ENCODE results near the gene STARD7.
"Not testable (repeated sequence)": the region's sequence is repeated elsewhere in the genome, so short reads cannot be mapped to it uniquely, and the experiment has no call there.

Gene STARD7

DNA sequence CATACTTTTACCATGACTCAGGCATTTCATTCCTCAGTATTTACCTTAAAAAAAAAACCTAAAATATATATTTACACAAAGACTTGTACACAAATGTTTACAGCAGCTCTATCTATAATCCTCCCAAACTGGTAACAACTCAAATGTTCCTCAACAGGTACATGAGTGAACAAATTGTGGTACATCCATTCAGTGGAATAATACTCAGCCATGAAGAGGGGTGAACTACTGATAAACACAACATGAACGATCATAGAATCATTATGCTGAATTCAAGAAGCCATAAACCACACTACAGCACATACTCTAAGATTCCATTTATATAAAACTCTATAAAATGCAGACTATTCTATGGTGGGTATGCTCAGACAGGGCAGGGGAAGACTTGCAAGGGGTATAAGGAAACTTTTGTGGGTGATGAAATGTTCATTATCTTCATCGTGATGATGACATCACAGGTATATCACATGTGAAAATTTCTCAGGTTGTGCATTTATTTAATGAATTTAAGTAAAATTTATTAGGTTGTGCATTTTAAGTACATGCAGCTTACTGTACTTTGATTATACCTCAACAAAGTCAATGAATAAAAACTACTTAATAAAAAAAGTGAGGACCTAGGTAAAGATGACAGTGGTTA lies 38.6 kb downstream of the STARD7 start:
- no peak for DNase-seq
- intact Hi-C loops (cut with DNase I): loop anchor here (10.0 kb wide), 1 partner anchor 155 kb away; no protein-coding TSS in a partner anchor

DNA sequence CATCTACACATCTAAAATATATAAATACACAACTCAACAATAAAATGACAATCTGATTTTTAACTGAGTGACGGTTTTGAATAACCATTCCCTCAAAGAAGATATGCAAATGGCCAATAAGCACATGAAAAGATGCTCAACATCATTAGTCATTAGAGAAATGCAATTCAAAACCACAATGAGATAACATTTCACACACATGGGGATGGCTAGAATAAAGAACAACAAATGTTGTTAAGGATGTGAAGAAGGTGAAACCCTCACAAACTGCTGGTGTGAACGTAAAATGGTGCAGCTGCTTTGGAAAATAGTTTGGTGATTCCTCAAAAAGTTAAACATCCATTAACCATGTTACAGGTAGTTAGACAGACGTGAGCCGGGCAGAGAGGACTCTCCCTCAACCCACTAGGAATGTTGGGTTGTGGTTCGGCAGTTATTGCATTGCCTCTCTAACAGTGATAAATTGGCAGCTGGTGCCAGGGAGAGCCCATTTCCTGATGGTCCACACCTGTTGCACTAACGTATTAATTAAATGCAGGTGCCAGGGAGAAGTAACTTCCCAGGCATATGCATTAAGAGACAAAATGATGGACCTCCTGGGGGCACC lies 41.1 kb downstream of the STARD7 start:
- intact Hi-C loops (cut with DNase I): no loop called here
- DNase-seq: peak in 1 of 10 donors; percentile 7

DNA sequence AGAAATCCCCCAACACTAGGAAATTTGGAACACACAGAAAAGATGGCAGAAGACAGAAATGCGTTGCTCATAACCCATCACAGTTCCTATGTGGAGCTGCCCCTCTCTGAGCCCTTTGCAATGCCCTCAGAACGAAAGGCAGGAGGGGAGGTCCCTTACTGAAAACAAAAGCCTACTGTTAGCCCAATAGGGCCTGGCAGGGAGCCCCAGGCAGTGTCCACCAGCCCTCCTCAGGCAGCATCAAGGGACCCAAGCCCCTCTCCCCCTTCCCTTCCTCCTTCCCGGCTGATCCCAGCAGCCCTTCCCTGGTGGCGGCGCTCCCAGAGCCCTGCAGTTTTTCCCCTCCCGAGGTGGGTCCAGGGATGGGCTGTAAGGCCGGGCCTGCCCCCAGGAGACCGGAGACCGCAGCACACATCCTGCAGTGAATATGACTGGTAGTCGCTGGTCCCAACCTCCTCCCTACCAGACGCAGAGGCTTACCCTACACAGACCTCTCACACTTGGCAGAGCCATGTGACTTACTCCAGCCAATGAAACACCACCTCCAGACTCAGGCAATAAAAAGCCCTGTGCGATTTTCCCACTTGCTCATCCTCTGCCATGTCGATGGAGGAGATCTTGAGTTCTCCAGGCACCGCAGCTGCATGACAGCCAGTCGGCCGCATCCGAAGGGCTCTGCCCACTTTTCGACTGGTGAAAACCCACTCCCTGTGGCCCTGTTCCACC lies 44.0 kb downstream of the STARD7 start:
- intact Hi-C loops (cut with DNase I): no loop called here
- DNase-seq: peak in 5 of 10 donors; percentile 49 to 94 (median 67)

DNA sequence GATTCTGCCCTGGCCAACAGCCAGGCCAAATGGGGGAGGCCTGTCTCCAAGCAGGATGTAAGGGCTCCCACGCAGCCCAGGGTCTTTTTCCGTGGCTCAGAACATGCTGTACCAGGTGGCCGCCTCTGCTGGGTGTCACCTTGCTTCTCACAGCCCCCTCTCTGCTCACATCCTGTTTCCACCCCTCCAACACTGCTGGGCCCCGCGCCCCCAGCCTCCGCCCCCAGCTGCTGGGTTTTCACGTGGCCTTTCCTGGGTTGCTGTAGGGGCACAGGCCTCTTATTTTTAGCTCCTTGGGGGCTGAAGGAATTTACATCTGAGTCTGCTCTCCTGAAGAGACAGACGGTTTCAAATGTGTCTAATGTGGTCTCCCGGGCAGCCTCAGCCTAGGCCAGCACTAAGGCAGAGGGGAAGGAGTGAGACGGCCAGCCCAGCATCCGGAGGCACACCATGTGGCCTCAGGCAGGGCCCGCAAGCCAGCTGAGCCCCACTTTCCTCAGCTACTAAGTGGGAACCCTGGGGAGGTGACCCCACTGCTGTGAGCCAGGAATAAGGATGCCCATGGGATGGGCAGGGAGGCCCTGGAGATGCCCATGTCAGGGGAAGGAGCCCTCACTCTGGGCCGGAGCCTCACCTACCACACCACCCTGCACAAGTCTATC lies 44.7 kb downstream of the STARD7 start:
- DNase-seq: peak in 2 of 10 donors; percentile 23 to 78
- intact Hi-C loops (cut with DNase I): no loop called here

DNA sequence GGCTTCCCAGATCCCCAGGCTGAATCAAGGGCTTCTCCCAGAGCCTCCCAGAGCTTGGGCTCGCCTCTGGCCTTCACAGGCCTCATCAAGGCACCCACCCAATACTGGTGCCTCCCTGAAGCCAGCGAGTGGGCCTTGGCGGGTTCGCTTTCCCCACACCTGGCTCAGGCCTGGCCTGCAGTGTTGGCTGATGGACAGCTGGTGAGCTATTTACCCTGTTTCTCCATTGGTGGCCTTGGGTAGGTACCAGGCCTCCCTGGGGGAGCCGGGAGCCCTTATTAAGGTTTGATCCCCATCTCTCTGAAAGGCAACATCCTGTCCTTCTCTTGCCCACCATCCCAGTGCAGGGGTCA lies 45.2 kb downstream of the STARD7 start:
- intact Hi-C loops (cut with DNase I): no loop called here
- no peak for DNase-seq

DNA sequence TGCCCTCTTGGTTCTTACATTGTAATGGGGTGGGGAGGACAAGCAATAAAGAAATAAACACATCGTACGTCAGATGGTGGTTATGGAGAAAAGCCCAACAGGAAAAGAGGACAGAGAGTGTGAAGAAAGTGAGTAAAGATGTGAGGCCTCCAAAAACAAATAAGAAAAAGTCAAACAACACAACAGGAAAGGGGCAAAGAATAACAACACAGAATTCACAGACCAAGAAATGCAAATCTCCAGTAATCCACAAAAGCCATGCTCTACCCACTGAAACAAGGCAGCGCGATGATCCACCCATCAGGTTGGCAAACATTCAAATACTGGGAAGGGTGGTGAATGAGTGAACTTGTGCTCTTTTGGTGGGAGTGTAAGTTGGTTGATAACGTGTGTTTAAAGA lies 46.7 kb downstream of the STARD7 start:
- DNase-seq: peak in 1 of 10 donors; percentile 3

DNA sequence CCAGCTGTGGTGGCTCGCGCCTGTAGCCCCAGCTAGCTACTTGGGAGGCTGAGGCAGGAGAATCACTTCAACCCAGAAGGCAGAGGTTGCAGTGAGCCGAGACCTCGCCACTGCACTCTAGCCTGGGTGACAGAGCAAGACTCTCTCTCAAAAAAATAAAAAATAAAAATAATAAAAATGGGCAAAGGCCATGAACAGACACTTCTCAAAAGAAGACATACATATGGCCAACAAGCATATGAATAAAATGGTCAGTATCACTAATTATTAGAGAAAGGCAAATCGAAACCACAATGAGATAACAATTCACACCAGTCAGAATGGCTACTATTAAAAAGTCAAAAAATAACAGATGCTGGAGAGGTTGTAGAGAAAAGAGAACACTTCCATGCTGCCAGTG lies 48.3 kb downstream of the STARD7 start:
- peak in 1 of 10 donors; percentile 9 for DNase-seq
- intact Hi-C loops (cut with DNase I): not testable (repeated sequence)

More for the DNA sequence above, 46.7 kb downstream of the STARD7 start:
- intact Hi-C loops (cut with DNase I): no loop called here

DNA sequence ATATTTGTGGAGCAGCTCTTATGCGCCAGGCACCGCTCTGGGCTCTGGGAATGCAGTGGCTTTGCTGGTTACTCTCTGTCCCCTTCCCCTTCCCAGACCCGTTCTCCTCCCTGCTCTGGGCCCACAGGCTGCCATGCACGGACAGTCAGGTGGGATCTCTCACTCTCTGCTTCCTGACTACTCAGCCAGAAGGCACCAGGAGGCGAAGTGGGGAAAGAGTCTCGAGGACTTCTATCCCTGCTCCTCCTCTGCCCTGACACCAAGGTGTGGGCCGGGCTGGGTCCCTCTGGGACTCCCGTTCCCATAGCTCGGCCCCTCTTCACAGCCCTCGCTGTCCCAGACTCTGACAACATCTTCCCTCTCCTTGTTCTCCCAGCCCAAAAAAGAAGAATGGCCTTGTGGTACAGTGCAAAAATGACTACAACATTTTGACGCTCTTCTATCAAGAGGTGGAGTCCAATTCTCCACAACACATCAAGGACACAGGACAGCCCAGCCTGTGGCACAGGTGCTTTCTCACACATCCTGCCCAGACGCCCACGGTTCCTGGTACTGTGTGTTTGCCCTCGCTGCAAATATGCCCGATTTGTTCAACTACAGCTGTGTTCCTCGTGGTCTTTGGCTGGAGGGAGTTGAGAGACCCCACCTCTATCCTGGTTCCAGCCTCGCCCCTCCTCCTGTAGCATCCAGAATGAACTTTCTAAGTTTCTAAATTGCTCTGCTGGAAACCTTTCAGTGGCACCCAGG lies 49.4 kb downstream of the STARD7 start:
- DNase-seq: peak in 2 of 10 donors; percentile 43 to 72
- intact Hi-C loops (cut with DNase I): no loop called here

DNA sequence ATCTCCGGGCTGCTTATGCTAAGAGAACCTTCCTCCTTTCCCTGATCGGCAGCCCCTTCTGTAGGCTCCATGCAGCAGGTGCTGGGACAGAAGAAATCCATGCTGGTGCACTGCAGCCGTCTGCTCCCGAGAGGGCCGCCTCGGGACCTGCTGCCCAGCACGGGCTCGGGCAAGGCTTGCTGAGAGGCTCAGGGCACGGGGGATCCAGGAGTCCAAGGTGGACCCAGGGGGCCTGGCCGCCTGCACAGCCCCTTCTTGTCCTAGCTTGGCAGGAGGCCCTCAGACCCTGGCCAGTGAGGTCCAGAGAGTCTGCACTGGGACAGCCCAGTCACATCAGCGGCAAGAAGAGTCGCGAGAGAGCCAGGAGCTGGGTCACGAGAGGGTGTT lies 50.1 kb downstream of the STARD7 start:
- DNase-seq: peak in 3 of 10 donors; percentile 62 to 66 (median 63)
- intact Hi-C loops (cut with DNase I): no loop called here

DNA sequence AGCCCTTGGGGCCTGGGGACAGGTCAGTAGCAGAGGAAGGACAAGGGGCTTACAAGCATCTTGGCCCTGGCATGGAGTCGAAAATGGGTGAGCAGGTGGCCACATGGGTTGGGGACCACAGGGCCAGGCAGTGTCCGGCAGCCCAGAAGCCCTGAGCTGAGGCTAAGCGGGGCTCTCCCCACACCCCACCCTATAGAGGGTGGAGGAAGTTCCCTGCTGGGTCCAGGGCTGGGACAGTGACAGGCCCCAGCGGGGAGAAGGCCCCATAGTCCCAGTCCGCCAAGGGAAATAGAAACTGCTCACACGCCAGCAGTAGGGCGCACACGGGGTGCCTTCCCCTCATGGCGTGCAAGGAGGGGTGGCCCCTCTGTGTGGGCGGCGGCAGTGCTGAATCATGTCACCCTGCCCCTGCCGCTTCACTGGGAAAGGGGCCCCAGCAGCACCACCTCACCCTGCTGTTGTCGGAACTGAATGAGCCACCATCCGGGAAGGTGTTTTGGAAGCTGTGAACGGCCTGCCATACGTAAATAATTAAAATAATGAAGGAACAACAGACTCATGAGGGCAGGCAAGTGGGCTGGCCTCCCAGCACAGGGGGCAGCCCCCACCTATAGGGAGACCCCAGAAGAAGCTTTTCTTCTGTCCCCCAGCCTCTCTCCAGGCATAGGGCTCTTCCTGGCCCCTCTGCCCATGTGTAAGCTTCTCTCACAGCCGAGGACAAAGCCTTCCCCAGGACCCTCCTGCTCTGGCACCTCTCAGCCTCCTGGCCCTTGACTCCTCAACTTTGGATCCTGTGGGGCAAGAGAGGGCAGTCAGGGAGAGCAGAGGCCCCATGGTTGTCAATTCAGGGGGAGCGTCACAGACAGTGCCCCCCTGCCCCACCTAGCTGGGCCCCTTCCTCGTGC lies 50.7 kb downstream of the STARD7 start:
- DNase-seq: peak in 3 of 10 donors; percentile 27 to 65 (median 63)
- intact Hi-C loops (cut with DNase I): no loop called here

DNA sequence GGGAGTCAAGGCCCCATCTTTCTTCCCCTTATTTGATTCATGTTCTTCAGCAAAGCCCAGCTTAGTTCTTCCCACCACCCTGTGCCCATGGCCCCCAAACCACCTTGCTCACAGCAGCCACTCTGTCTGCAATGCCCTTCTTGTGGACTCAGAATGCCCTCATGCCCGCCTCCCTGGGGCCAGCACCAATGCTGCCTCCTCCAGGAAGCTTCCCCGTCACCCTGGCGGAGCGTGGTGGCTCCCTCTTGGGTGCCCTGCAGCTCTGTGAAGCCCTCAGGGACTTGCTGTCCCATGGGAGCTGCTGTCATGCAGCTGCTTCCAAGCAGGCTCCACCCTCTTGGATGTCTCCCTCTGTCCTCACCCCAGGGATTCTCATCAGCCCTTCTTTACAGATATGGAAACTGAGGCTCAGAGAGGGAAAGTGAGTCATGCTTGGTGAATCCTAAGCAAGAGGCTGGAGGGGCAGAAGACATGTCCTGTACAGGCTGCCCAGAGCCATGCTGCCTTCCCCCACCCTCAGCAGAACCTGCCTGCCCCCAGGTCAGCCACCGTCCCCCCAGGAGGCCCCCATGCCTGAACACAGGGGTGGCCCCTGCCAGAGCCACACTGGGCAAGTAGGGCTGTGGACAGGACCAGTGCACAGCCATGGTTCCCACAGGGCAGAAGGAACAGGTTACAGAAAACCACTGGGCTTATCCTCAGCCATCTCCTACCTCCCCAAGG lies 51.5 kb downstream of the STARD7 start:
- peak in 3 of 10 donors; percentile 32 to 74 (median 58) for DNase-seq
- intact Hi-C loops (cut with DNase I): no loop called here

DNA sequence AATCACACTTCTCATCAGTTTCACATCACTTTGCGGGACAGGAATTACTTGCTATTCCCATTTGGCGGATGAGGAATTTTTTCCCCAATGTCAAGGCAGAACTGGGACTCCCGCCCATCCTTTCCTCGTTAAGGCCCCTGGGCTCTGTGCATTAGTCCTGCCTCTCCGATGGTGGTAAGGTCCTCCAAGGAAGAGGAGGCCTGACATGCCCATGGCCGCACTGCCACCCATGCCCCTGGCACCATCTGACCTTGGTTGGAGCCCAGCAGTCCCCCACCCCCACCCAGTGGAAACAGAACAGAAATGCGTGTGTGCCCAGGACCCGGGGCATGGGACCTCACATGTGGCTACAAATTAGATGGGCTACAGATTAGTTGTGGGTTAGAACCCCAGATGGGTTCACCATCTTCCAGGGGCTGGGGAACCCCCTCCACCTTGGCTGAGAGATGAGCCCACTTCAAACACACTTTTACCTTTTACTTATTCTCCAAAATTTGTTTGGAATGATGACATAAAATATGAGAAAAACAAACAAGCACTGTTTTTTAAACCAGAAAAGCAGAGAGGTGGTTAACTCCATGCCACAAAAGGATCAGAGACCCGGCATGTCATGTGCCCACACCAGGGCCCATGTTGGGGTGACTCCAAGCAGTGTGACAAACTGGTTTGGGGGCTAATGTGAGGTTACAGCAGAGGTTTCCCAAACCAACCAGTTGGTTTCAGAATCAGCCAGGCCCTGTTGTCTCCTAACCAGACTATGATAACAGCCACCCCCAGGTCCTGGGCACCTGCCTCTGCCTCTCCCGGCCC lies 52.4 kb downstream of the STARD7 start:
- intact Hi-C loops (cut with DNase I): no loop called here
- DNase-seq: peak in 4 of 10 donors; percentile 0 to 47 (median 37)

DNA sequence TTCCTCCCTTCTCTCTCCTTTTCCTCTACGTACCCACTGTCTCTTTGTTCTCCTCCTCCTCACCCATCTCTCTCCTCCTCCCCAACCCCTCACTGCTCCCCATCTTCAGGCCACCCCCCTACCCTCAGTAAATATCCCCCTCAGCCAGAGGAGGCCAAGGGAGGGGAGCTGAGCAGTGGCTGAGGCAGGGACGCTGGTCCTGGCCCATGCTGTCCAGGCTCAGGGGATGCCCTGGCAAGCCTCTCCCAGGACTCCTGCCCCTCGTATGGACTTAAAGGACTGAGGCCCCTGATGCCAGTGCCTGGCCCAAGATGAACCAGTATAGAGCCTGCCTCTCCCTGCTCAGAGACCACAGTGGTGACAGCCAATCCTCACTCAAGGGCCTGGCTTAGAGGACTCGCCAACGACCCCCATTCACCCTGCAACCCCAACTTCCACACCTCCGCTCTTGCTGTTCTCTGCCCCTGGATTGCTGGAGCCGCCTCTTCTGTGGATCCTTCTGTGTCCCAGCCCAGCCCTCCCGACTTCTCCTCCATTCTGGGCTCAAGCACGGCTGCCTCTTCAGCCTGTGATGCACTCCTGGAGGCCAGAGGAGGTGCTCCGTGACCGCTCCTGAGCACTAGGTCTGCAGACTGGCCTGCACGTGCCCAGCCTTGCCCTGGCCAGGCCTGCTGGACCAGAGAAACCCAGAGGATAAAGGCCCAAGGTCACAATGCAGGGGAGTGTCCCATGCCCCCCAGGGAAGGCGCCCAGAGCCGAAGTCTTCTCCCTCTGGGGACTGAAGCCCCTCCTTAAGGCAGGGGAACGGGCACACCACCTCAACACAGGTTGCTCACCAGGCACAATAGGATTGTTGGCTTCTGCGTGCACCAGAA lies 53.9 kb downstream of the STARD7 start:
- intact Hi-C loops (cut with DNase I): no loop called here
- DNase-seq: peak in 4 of 10 donors; percentile 0 to 66 (median 40)

DNA sequence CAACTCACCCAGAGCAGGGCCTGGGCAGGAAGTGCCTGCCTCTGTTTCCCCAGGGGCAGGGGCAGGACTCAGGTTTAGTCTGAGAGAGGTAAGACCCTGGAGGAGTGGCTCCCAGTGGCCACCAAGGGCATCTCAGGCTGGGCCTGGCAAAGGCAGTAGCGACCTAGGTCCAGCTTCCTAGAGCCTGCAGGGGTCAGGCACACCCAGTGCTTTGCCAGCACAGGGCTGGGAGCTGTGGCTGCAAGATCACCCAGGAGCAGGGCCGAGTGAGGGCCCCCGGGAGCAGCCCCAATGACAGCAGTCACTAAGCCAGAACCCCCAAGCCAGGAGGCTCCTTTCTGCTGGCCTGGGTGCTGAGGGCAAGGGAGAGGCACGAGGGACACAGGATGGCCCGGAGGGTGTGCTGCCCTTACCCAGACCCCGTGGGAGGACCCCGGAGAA lies 54.6 kb downstream of the STARD7 start:
- peak in 4 of 10 donors; percentile 0 to 67 (median 45) for DNase-seq
- intact Hi-C loops (cut with DNase I): no loop called here

DNA sequence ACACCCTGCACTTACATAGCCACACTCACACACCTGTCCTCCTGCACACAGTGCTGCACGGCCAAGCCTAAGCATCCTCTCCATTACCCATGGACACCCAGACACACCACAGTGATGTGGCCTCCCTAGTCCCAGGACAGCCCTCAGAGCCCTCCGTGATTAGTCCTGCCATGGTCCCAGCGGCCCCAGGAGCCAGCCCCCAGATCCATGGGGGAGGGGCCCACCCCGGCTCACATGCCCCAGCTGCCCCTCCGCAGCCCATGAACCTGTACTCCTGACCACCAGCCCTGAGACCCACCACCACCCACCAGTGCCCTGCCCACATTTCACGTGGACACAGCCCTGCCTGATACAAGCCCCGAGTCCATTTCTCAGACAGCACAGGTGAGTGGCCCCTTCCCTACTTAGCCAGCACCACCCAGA lies 55.3 kb downstream of the STARD7 start:
- intact Hi-C loops (cut with DNase I): no loop called here
- DNase-seq: peak in 3 of 10 donors; percentile 47 to 69 (median 49)

DNA sequence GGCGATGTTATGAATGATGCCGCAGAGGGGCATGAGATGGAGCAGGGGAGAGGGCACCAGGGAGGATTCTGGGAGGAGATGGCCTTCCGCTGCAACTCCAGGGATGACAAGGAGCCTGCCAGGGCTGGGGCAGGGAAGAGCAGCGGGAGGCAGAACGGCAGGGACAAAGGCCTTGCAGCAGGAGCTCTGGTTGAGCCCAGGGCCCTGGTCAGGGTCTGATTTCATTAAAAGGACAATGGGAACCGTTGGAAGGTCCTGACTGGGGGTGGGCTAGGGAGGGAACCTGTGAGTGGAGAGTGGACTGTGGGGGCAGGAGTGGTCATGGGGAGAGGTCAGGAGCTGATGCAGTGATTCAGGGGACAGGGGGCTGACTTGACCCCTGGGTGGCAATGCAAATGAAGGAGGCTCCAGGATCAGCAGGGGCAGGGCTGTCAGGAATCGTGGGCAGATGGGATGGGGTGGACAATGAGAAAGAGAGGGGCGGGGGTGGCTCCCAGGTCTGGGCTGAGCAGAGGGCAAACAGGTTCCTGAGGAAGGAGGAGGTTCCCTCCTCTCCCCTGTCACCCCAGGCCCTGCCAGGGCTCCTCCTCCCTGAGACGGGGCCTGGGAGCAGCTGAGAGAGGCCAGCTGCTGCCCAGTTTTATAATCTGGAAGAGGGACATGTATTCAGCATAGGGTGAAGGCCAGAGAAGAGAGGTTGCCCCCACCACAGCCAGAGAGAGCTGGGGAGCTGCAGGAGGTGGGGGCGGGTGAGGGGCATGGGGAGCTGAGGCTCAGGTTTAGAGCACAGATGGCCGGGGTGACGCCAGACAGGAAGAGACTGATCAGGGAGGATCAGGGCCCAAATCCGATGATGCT lies 56.1 kb downstream of the STARD7 start:
- peak in 3 of 10 donors; percentile 37 to 69 (median 41) for DNase-seq
- intact Hi-C loops (cut with DNase I): no loop called here
